HG02798 (cell line): Measurements from ENCODE around the gene REV3L.
"Not testable (repeated sequence)": the region's sequence is repeated elsewhere in the genome, so short reads cannot be mapped to it uniquely, and the experiment has no call there.

Experiments
- ATAC-seq: cut with Tn5 transposase; IDR thresholded peaks from one replicate; pipeline ENCODE4 v1.9.1; 2021; ENCODE audit warnings: mild to moderate bottlenecking; ENCODE audit not compliant: unreplicated experiment, poor library complexity

Gene REV3L

GRCh38 chr6:111329882-111330633 is 153.0 kb downstream of the REV3L start:
- peak; percentile 93 for ATAC-seq

GRCh38 chr6:111326563-111326962 is 156.5 kb downstream of the REV3L start:
- ATAC-seq, result no peak

GRCh38 chr6:111322145-111322544 is 160.9 kb downstream of the REV3L start:
- no peak for ATAC-seq

GRCh38 chr6:111307950-111308349 is 175.1 kb downstream of the REV3L start:
- ATAC-seq, result not testable (repeated sequence)

GRCh38 chr6:111307275-111307858 is 175.7 kb downstream of the REV3L start:
- ATAC-seq, result no peak

- ATAC-seq, result no peak
Observed at GRCh38 chr6:111306104-111306888, 176.7 kb downstream of the REV3L start.

- peak; percentile 66 for ATAC-seq
Observed at GRCh38 chr6:111301946-111302345, 181.1 kb downstream of the REV3L start.

- not testable (repeated sequence) for ATAC-seq
Observed at GRCh38 chr6:111300938-111301800, 181.8 kb downstream of the REV3L start.

GRCh38 chr6:111297776-111298175 is 185.2 kb downstream of the REV3L start:
- no peak for ATAC-seq

GRCh38 chr6:111294374-111294967 is 188.5 kb downstream of the REV3L start:
- ATAC-seq, result no peak

- ATAC-seq, result peak; percentile 24
Observed at GRCh38 chr6:111291336-111292259, 191.4 kb downstream of the REV3L start.

- ATAC-seq, result peak; percentile 95
Observed at GRCh38 chr6:111290689-111291335, 192.2 kb downstream of the REV3L start.

GRCh38 chr6:111284356-111284755 is 198.7 kb downstream of the REV3L start:
- not testable (repeated sequence) for ATAC-seq

GRCh38 chr6:111283707-111284106 is 199.3 kb downstream of the REV3L start:
- ATAC-seq, result no peak

GRCh38 chr6:111282515-111282914 is 200.5 kb downstream of the REV3L start:
- no peak for ATAC-seq

- no peak for ATAC-seq
Observed at GRCh38 chr6:111280445-111280955, 202.5 kb downstream of the REV3L start.

- ATAC-seq, result no peak
Observed at GRCh38 chr6:111278731-111279130, 204.3 kb downstream of the REV3L start.

GRCh38 chr6:111277819-111278218 is 205.2 kb downstream of the REV3L start:
- ATAC-seq, result no peak
